GM23338 (cell line): ENCODE results near the gene CNTNAP2. TPM values are rescaled to one million over a fixed set of nuclear protein-coding genes. Genes with fewer than 3 reads are reported as not detected.

Source experiments
- ATAC-seq: fragments of 200-7000 bp; cut with Tn5 transposase; 3 replicates; pipeline ENCODE4 v1.9.1; 2020
- DNase-seq: peaks from one replicate; pipeline ENCODE4 v3.0.0-alpha.2; 2015; ENCODE audit warnings: low spot score
- H2AFZ ChIP-seq: fragments of 200-600 bp; sonication (generic); 2 replicates; pipeline ENCODE4 v1.8.0; 2016; ENCODE audit warnings: antibody characterized with exemption, mild to moderate bottlenecking, moderate library complexity
- H3F3A ChIP-seq: fragments of 200-600 bp; sonication (generic); replicated peaks from 2 replicates; pipeline ENCODE4 v1.8.0; 2017; ENCODE audit warnings: antibody characterized with exemption, mixed run types, low read depth
- H3K27ac ChIP-seq: fragments of 200-600 bp; sonication (generic); 2 replicates; pipeline ENCODE4 v1.6.1; 2016; ENCODE audit warnings: low read depth
- H3K27me3 ChIP-seq: fragments of 200-600 bp; sonication (generic); 2 replicates; pipeline ENCODE4 v1.8.0; 2016; ENCODE audit warnings: mild to moderate bottlenecking, mixed run types, moderate library complexity; ENCODE audit not compliant: insufficient read depth
- H3K36me3 ChIP-seq: fragments of 200-600 bp; sonication (generic); 2 replicates; pipeline ENCODE4 v1.8.0; 2016; ENCODE audit warnings: mild to moderate bottlenecking; ENCODE audit not compliant: insufficient read depth
- H3K4me1 ChIP-seq: fragments of 200-600 bp; sonication (generic); 2 replicates; pipeline ENCODE4 v1.8.0; 2016; ENCODE audit warnings: mild to moderate bottlenecking, moderate library complexity; ENCODE audit not compliant: insufficient read depth
- H3K4me2 ChIP-seq: fragments of 200-600 bp; sonication (generic); 2 replicates; pipeline ENCODE4 v1.7.1; 2017; ENCODE audit warnings: mixed run types
- H3K4me3 ChIP-seq: fragments of 200-600 bp; sonication (generic); 2 replicates; pipeline ENCODE4 v1.6.1; 2016; ENCODE audit warnings: mixed run types
- H3K79me2 ChIP-seq: fragments of 200-600 bp; sonication (generic); replicated peaks from 2 replicates; pipeline ENCODE4 v1.8.0; 2017; ENCODE audit warnings: mild to moderate bottlenecking; ENCODE audit not compliant: insufficient read depth
- H3K9me2 ChIP-seq: fragments of 200-600 bp; sonication (generic); 2 replicates; pipeline ENCODE4 v1.8.0; 2017; ENCODE audit not compliant: insufficient read depth
- H4K20me1 ChIP-seq: fragments of 200-600 bp; sonication (generic); replicated peaks from 2 replicates; pipeline ENCODE4 v1.8.0; 2017; ENCODE audit warnings: mild to moderate bottlenecking; ENCODE audit not compliant: insufficient read depth
- H3K27ac Mint-ChIP-seq: 2 replicates; pipeline ENCODE4 v1.8.0; 2020; ENCODE audit warnings: inconsistent platforms, mild to moderate bottlenecking, moderate library complexity, mixed read lengths
- H3K27me3 Mint-ChIP-seq: 3 replicates; pipeline ENCODE4 v1.8.0; 2022; ENCODE audit warnings: low read depth, mild to moderate bottlenecking, moderate library complexity, mixed read lengths, inconsistent platforms; ENCODE audit not compliant: insufficient read depth, poor library complexity
- H3K36me3 Mint-ChIP-seq: 3 replicates; pipeline ENCODE4 v1.8.0; 2021; ENCODE audit warnings: low read depth, mild to moderate bottlenecking, inconsistent platforms, moderate library complexity, mixed read lengths
- H3K4me1 Mint-ChIP-seq: 3 replicates; pipeline ENCODE4 v1.8.0; 2020; ENCODE audit warnings: mild to moderate bottlenecking, inconsistent platforms, mixed read lengths
- H3K4me3 Mint-ChIP-seq: 3 replicates; pipeline ENCODE4 v1.8.0; 2021; ENCODE audit warnings: moderate library complexity, mild to moderate bottlenecking, inconsistent platforms, mixed read lengths
- H3K9me3 Mint-ChIP-seq: 3 replicates; pipeline ENCODE4 v1.8.0; 2020; ENCODE audit warnings: moderate library complexity, mild to moderate bottlenecking, inconsistent platforms, mixed read lengths
- CREB1 ChIP-seq: fragments of 250-450 bp; sonication (Bioruptor Pico); IDR thresholded peaks from 2 replicates; pipeline ENCODE4 v1.5.0; 2020; ENCODE audit warnings: low read depth, mild to moderate bottlenecking, moderate library complexity
- EZH2 ChIP-seq: fragments of 200-600 bp; sonication (generic); IDR thresholded peaks from one replicate; pipeline ENCODE4 v1.8.0; 2017; ENCODE audit warnings: antibody characterized with exemption, mild to moderate bottlenecking, low read depth; ENCODE audit not compliant: unreplicated experiment
- EZH2phosphoT487 ChIP-seq: fragments of 200-600 bp; sonication (generic); IDR thresholded peaks from one replicate; pipeline ENCODE4 v1.8.1; 2018; ENCODE audit warnings: antibody characterized with exemption; ENCODE audit not compliant: unreplicated experiment
- JUNB ChIP-seq: IDR thresholded peaks from one replicate; pipeline ENCODE4 v1.6.1; 2016; ENCODE audit warnings: antibody characterized with exemption; ENCODE audit not compliant: unreplicated experiment
- NANOG ChIP-seq: IDR thresholded peaks from 2 replicates; pipeline ENCODE4 v1.6.1; 2016; ENCODE audit warnings: antibody characterized with exemption, borderline replicate concordance
- ZNF114 ChIP-seq: fragments of 250-450 bp; sonication (Bioruptor Pico); IDR thresholded peaks from 2 replicates; pipeline ENCODE4 v1.5.0; 2020; ENCODE audit warnings: mild to moderate bottlenecking, moderate library complexity
- polyA plus RNA-seq: library from polyadenylated mRNA; unstranded; fragments of >200 nt; fragmentation: Nextera tagmentation; extraction: Ambion mirVana; gene quantifications from 2 replicates; pipeline ENCODE4 v1.2.1, GENCODE V29; 2016
- total RNA-seq: library from RNA; depleted of rRNA; stranded (reverse); fragments of >200 nt; shearing (Covaris generic); gene quantifications from 2 replicates; pipeline ENCODE4 v1.2.3, GENCODE V29; 2014
- TF ChIP-seq, protein P1 (sequence below): fragments of 250-450 bp; sonication (Bioruptor Pico); IDR thresholded peaks from 2 replicates; pipeline ENCODE4 v1.5.0; 2020; ENCODE audit warnings: mild to moderate bottlenecking, moderate library complexity

The CNTNAP2 gene
- total and polyA plus RNA-seq, 2 experiments from 2014 or later: 38.2 to 61.3 TPM

DNA sequence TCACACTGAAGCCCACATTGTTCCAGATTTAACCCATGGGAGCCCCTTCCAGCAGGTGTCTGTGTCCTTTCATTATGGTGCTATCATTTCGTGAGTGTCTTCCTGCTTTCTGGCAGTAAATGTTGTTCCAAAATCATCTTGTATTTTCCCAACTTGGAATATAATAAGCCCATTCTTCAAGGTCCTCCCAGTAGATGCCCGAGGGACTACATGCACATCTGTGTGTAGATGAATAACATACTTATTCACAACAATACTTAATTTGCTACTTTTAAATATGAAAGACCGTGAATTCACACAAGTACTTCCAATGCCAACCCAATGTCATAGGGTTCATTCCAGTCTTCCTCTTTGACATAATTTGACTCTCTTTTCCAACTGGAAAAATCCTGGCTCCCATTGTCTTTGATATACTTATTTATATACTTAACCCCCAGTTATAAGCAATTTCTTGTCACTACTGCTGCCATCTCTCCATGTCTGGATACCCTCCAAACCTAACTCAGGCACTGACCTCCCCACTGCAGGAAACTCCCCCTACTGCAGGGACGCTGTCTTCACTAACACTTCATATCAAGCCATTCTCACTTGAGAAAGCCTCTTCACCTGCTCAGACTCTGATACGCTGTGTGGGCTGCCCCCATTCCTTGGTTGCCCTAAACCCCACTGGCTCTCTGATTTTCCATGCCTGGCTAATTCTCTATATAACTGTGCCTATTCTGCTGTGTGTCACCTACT, 1119.2 kb downstream of the CNTNAP2 start:
- no peaks in the 10 kb centered on the region for H3F3A ChIP-seq
- TF ChIP-seq, protein P1, sequence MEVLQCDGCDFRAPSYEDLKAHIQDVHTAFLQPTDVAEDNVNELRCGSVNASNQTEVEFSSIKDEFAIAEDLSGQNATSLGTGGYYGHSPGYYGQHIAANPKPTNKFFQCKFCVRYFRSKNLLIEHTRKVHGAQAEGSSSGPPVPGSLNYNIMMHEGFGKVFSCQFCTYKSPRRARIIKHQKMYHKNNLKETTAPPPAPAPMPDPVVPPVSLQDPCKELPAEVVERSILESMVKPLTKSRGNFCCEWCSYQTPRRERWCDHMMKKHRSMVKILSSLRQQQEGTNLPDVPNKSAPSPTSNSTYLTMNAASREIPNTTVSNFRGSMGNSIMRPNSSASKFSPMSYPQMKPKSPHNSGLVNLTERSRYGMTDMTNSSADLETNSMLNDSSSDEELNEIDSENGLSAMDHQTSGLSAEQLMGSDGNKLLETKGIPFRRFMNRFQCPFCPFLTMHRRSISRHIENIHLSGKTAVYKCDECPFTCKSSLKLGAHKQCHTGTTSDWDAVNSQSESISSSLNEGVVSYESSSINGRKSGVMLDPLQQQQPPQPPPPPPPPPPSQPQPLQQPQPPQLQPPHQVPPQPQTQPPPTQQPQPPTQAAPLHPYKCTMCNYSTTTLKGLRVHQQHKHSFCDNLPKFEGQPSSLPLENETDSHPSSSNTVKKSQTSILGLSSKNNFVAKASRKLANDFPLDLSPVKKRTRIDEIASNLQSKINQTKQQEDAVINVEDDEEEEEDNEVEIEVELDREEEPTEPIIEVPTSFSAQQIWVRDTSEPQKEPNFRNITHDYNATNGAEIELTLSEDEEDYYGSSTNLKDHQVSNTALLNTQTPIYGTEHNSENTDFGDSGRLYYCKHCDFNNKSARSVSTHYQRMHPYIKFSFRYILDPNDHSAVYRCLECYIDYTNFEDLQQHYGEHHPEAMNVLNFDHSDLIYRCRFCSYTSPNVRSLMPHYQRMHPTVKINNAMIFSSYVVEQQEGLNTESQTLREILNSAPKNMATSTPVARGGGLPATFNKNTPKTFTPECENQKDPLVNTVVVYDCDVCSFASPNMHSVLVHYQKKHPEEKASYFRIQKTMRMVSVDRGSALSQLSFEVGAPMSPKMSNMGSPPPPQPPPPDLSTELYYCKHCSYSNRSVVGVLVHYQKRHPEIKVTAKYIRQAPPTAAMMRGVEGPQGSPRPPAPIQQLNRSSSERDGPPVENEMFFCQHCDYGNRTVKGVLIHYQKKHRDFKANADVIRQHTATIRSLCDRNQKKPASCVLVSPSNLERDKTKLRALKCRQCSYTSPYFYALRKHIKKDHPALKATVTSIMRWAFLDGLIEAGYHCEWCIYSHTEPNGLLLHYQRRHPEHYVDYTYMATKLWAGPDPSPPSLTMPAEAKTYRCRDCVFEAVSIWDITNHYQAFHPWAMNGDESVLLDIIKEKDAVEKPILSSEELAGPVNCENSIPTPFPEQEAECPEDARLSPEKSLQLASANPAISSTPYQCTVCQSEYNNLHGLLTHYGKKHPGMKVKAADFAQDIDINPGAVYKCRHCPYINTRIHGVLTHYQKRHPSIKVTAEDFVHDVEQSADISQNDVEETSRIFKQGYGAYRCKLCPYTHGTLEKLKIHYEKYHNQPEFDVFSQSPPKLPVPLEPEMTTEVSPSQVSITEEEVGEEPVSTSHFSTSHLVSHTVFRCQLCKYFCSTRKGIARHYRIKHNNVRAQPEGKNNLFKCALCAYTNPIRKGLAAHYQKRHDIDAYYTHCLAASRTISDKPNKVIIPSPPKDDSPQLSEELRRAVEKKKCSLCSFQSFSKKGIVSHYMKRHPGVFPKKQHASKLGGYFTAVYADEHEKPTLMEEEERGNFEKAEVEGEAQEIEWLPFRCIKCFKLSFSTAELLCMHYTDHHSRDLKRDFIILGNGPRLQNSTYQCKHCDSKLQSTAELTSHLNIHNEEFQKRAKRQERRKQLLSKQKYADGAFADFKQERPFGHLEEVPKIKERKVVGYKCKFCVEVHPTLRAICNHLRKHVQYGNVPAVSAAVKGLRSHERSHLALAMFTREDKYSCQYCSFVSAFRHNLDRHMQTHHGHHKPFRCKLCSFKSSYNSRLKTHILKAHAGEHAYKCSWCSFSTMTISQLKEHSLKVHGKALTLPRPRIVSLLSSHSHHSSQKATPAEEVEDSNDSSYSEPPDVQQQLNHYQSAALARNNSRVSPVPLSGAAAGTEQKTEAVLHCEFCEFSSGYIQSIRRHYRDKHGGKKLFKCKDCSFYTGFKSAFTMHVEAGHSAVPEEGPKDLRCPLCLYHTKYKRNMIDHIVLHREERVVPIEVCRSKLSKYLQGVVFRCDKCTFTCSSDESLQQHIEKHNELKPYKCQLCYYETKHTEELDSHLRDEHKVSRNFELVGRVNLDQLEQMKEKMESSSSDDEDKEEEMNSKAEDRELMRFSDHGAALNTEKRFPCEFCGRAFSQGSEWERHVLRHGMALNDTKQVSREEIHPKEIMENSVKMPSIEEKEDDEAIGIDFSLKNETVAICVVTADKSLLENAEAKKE (CRISPR knock-in tag): no peak
- TF ChIP-seq NANOG (no peak), ZNF114 (CRISPR knock-in tag) (no peak), CREB1 (CRISPR knock-in tag) (no peak), EZH2phosphoT487 (no peak), EZH2 (no peak), JUNB (no peak)
- H2AFZ ChIP-seq: no peak overlapping the region
- no peaks in the 10 kb centered on the region for H3K9me2 ChIP-seq
- Mint-ChIP-seq H3K4me1 (no peaks in the 10 kb centered on the region), H3K9me3 (peaks cover 35% of the 10 kb centered on the region), H3K36me3 (no peaks in the 10 kb centered on the region), H3K27me3 (peaks cover 3% of the 10 kb centered on the region), H3K27ac (no peak overlapping the region), H3K4me3 (no peak overlapping the region)
- H3K36me3 ChIP-seq: no peaks in the 10 kb centered on the region
- H3K27ac ChIP-seq: no peak overlapping the region
- H3K4me3 ChIP-seq: no peak overlapping the region
- no peaks in the 10 kb centered on the region for H3K4me1 ChIP-seq
- DNase-seq: no peak
- no peak overlapping the region for H3K4me2 ChIP-seq
- no peaks in the 10 kb centered on the region for H4K20me1 ChIP-seq
- H3K27me3 ChIP-seq: no peaks in the 10 kb centered on the region
- no peaks in the 10 kb centered on the region for H3K79me2 ChIP-seq
- no peak for ATAC-seq
